Measurements from ENCODE around the gene CREBL2.

Gene CREBL2

GRCh38 chr12:12661086-12661856, 49.6 kb downstream of the CREBL2 start:
- ChIA-PET CTCF (no interaction called here), POLR2A (no interaction called here)
- TF ChIP-seq BHLHE40 (IDR thresholded peaks at IDR 0.05; ENCODE audit: borderline replicate concordance) (no peak), ZNF384 (IDR thresholded peaks at IDR 0.05) (no peak), PKNOX1 (IDR thresholded peaks at IDR 0.05) (no peak), SUZ12 (IDR thresholded peaks at IDR 0.05) (no peak), ELF4 (IDR thresholded peaks at IDR 0.05) (no peak), TARDBP (IDR thresholded peaks at IDR 0.05) (no peak)
- DNase-seq (ENCODE audit: extremely low spot score) = no peak

GRCh38 chr12:12663644-12664294, 52.1 kb downstream of the CREBL2 start:
- POLR2A ChIA-PET = no interaction called here
- CTCF ChIA-PET = interaction anchor here (0.6 to 0.9 kb wide), 3 partner anchors 40 to 73 kb away, joined by 3 read pairs; no protein-coding TSS in a partner anchor
- TF ChIP-seq HDGF (IDR thresholded peaks at IDR 0.05; ENCODE audit: borderline replicate concordance) = no peak
- no peak for TF ChIP-seq FOXA1 (IDR thresholded peaks at IDR 0.05)
- TF ChIP-seq ZNF384 (IDR thresholded peaks at IDR 0.05) = no peak
- no peak for TF ChIP-seq LEF1 (IDR thresholded peaks at IDR 0.05; ENCODE audit: borderline replicate concordance)
- no peak for DNase-seq (ENCODE audit: extremely low spot score)

- TF ChIP-seq BHLHE40 (IDR thresholded peaks at IDR 0.05; ENCODE audit: borderline replicate concordance) (no peak), SUZ12 (IDR thresholded peaks at IDR 0.05) (no peak), NFRKB (IDR thresholded peaks at IDR 0.05) (no peak), L3MBTL2 (conservative IDR thresholded peaks at IDR 0.05) (no peak), PKNOX1 (IDR thresholded peaks at IDR 0.05) (no peak), TARDBP (IDR thresholded peaks at IDR 0.05) (no peak), LEF1 (IDR thresholded peaks at IDR 0.05; ENCODE audit: borderline replicate concordance) (no peak), HDGF (IDR thresholded peaks at IDR 0.05; ENCODE audit: borderline replicate concordance) (no peak), FOXM1 (IDR thresholded peaks at IDR 0.05; ENCODE audit: borderline replicate concordance) (no peak), FOXK2 (IDR thresholded peaks at IDR 0.05) (no peak), ELF4 (IDR thresholded peaks at IDR 0.05) (no peak), CTBP1 (IDR thresholded peaks at IDR 0.05; ENCODE audit: borderline replicate concordance) (no peak), ZNF384 (IDR thresholded peaks at IDR 0.05) (no peak), ARNT (IDR thresholded peaks at IDR 0.05) (no peak), SP1 (IDR thresholded peaks at IDR 0.05) (no peak), FOXA1 (IDR thresholded peaks at IDR 0.05) (no peak)
- ChIA-PET CTCF (interaction anchor here (0.6 kb wide), 1 partner anchor 60 kb away, joined by 9 read pairs; no protein-coding TSS in a partner anchor), POLR2A (no interaction called here)
- peak; percentile 25 for DNase-seq (ENCODE audit: extremely low spot score)
These were observed 53.5 kb downstream of the CREBL2 start for GRCh38 chr12:12665194-12665593.

- POLR2A ChIA-PET = no interaction called here
- TF ChIP-seq ARNT (IDR thresholded peaks at IDR 0.05) = no peak
- no peak for TF ChIP-seq L3MBTL2 (conservative IDR thresholded peaks at IDR 0.05)
- TF ChIP-seq FOXA1 (IDR thresholded peaks at IDR 0.05) = no peak
- TF ChIP-seq TARDBP (IDR thresholded peaks at IDR 0.05) = no peak
- TF ChIP-seq LEF1 (IDR thresholded peaks at IDR 0.05; ENCODE audit: borderline replicate concordance) = no peak
- TF ChIP-seq ELF4 (IDR thresholded peaks at IDR 0.05) = no peak
- no peak for TF ChIP-seq SP1 (IDR thresholded peaks at IDR 0.05)
- TF ChIP-seq BHLHE40 (IDR thresholded peaks at IDR 0.05; ENCODE audit: borderline replicate concordance) = no peak
- TF ChIP-seq CTBP1 (IDR thresholded peaks at IDR 0.05; ENCODE audit: borderline replicate concordance) = no peak
- TF ChIP-seq NFRKB (IDR thresholded peaks at IDR 0.05) = no peak
- TF ChIP-seq SUZ12 (IDR thresholded peaks at IDR 0.05) = no peak
- no peak for TF ChIP-seq ZNF384 (IDR thresholded peaks at IDR 0.05)
- no peak for TF ChIP-seq HDGF (IDR thresholded peaks at IDR 0.05; ENCODE audit: borderline replicate concordance)
- TF ChIP-seq FOXM1 (IDR thresholded peaks at IDR 0.05; ENCODE audit: borderline replicate concordance) = no peak
- DNase-seq (ENCODE audit: extremely low spot score) = no peak
- CTCF ChIA-PET = interaction anchor here (0.7 to 1.1 kb wide), 2 partner anchors 318 to 658 kb away, joined by 3 read pairs; partner anchors contain the start of gene MANSC1
These were observed 56.3 kb downstream of the CREBL2 start for GRCh38 chr12:12668005-12668404.

- no peak for DNase-seq (ENCODE audit: extremely low spot score)
- CTCF ChIA-PET = interaction anchor here (1.1 kb wide), 1 partner anchor 319 kb away, joined by 3 read pairs; the partner anchor contains the start of gene MANSC1
- TF ChIP-seq BHLHE40 (IDR thresholded peaks at IDR 0.05; ENCODE audit: borderline replicate concordance) = no peak
- no peak for TF ChIP-seq HDGF (IDR thresholded peaks at IDR 0.05; ENCODE audit: borderline replicate concordance)
- TF ChIP-seq ELF4 (IDR thresholded peaks at IDR 0.05) = no peak
- no peak for TF ChIP-seq L3MBTL2 (conservative IDR thresholded peaks at IDR 0.05)
- no peak for TF ChIP-seq FOXK2 (IDR thresholded peaks at IDR 0.05)
- no peak for TF ChIP-seq ARNT (IDR thresholded peaks at IDR 0.05)
- TF ChIP-seq LEF1 (IDR thresholded peaks at IDR 0.05; ENCODE audit: borderline replicate concordance) = no peak
- no peak for TF ChIP-seq TARDBP (IDR thresholded peaks at IDR 0.05)
- no peak for TF ChIP-seq NFRKB (IDR thresholded peaks at IDR 0.05)
- TF ChIP-seq CTBP1 (IDR thresholded peaks at IDR 0.05; ENCODE audit: borderline replicate concordance) = no peak
- TF ChIP-seq SUZ12 (IDR thresholded peaks at IDR 0.05) = no peak
- TF ChIP-seq SP1 (IDR thresholded peaks at IDR 0.05) = no peak
- POLR2A ChIA-PET = no interaction called here
These were observed 57.3 kb downstream of the CREBL2 start for GRCh38 chr12:12669020-12669419.

Measured in HEK293T (cell line).